CD4-positive, alpha-beta T cell treated with Interleukin-17A for 1 hour (primary cell): ENCODE measurements around the gene MT2A.

Source experiments
- DNase-seq: peaks from one replicate; pipeline ENCODE4 v3.0.0-alpha.2; 2020

Gene MT2A

DNA sequence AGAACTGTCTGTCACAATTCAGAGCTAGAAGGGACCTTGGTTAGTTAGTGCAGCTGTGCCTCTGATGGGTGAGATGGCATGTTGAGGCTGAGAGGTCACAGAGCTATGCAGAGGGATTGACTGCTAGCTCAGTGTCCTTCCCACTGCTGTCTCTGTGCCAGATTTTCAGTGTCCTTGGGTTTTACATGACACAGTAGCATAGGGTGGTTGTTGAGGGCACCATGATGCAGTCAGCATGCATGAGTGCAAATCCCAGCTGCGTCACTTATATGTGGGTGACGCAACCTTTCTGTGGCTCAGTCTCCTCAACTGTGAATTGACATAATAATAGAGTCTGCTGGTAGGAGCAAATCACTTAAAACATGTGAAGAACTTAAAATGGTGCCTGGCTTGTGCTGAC is 32.8 kb downstream of the MT2A start:
- no peak for DNase-seq

DNA sequence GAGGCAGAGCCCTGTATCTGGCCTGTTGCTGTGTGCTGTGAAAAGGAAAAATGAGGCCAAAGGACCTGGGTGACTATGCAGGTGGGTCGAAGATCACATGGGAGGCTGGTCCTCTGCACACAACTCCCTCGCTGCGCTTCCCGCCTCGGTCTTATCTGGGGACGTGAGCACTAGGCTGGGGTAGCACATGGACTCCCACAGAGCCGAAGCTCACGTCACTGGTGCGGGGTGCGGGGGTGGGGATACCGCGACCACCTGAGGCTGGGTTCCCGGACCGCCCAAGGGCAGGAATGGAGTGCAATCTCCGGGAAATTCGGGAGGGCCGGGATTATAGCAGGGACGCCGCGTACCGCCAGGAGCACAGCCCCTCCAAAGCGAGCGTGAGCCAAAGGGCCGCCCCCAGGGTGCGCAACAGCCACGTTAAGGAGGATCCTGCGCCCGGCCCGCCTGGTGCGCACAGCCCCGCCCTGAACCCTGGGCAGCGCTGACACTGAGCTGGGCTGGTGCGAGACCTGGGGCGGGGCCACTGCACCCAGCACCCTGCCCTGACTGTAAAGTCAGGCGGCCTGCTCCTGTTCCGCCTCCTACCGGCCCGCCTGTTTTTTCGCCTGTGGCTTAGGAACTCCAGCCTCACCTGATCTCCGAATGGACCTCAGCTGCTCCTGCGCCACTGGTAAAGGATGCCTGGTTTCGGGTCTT is 34.8 kb downstream of the MT2A start:
- DNase-seq = peak; percentile 81

DNA sequence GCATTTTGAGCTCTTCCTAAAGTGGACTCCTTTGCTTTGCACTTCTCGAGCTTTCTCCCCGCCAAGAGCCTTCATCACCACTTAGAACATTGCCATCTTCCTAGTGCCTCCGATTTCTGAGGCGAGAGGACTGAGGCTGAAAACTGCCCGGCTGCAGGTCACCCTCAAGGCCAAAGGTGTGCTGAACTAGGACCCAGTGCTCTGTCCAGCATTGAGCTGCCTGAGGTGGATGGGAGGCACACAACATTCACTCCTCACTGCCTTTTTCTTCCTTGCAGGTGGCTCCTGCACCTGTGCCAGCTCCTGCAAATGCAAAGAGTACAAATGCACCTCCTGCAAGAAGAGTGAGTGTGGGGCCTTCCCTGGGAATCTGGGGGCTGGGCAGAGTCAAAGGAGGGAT is 35.4 kb downstream of the MT2A start:
- no peak for DNase-seq

DNA sequence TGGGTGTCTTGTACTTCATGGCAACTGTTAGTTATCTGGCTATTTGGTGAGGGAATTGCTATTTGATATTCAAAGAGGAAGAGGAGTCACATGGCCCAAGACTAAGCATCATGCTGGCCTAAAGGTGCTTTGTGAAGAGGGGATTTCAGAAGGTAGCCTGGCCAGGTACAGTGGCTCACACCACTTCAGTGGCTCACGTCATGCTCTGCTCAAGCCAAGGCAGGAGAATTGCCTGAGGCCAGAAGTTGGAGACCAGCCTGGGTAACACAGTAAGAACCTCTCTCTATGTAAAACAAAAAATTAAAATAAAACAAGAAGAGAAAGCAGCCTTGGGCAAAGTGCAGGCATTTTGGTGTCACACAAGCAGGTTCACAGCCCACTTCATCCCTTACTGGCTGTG is 36.9 kb downstream of the MT2A start:
- DNase-seq = no peak

DNA sequence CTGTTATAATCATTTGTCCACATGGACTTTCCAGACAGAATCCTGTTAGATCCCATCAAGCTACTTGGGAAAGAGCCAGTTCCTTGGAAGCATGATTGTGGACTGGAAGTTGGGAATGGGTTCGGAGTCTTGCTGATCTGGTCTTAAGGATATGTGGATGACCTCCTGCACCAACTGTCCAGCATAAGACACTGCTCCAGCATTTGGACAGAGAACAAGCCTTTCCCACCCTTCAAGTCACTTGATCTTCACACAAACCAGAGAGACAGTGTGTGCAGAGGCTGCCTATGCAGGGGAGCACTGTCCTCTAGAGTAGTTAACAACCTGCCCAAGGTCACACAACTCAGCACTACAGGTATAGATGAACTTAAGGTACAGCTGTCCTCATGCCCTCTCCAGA is 37.5 kb downstream of the MT2A start:
- no peak for DNase-seq

DNA sequence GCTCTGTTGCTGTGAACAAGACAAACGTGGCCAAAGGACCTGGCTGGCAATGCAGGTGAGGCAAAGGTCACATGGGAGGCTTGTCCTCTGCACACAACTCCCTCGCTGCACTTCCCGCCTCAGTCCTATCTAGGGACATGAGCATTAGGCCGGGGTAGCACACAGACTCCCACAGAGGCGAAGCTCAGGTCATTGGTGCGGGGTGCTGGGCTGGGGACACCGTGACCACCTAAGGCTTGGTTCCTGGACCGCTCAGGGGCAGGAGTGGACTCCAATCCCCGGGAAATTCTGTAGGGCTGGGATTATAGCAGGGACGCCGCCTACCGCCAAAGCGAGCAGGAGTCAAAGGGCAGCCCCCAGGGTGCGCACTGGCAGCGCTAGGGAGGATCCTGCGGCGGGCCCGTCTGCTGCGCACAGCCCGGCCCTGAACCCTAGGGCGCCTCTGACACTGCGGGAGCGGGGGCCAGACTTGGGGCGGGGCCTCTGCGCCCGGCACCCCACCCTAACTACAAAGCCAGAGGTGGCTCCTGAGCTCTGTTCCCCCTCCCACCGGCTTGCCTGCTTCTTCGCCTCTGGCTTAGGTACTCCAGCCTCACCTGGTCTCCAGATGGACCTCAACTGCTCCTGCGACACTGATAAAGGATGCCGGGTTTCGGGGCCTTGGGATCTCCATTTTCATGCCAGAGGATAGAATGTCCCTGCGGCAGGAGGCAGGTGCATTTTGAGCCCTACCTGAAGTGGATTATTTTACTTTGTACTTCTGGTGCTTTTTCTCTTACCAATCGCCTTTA is 39.5 kb downstream of the MT2A start:
- DNase-seq = no peak

DNA sequence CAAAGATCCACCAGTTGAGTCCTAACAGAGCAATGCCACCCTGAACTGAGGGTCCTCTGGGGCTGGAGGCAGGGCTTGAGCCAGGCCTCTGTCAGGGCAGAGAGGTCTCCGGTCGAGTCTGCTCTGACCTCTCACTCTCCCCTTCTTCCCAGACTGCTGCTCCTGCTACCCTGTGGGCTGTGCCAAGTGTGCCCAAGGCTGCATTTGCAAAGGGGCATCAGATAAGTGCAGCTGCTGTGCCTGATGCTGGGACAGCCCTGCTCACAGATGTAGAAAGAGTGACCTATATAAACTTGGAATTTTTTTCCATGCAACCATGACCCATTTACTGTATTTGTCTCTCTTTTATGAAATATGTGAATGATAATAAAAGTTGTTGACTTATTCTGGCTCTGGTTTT is 40.9 kb downstream of the MT2A start:
- no peak for DNase-seq

DNA sequence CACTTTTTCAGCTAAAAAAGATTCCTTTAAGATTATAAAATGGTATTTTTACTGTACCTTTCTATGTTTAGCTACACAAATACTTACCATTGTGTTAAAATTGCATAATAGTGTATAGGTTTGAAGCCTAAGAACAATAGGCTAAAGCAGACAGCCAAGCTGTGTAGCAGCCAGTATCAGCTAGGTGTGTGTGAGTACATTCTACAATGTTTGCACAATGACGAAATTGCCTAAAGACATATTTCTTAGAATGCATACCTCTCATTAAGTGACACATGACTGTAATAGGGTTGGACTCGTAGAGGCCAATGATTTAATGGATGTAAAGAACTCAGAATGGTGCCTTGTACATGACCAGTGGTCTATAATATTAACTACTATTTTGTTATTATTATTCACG is 41.4 kb downstream of the MT2A start:
- DNase-seq = no peak

DNA sequence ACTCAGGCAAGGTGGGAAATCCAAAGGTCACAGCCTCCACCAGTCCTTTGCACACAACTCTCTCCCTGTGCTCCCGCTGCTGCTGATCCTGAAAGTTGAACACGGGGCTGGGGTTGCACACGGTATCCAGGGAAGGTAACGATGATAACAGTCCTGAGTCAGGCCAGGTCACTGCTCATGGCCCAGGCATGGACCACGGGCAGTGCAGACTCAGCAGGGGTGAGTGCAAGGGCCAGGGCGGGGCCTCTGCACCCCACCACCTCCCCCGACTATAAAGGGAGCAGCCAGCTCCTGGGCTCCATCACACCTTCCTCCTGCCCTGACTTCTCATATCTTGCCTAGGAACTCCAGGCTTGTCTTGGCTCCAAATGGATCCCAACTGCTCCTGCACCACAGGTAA is 43.2 kb downstream of the MT2A start, which contains the start of gene MT1B:
MT1B (plus strand) TSS at position 301 of the 400 bp plus-strand sequence; CDS start at position 369, 68 bp downstream.
- no peak for DNase-seq

DNA sequence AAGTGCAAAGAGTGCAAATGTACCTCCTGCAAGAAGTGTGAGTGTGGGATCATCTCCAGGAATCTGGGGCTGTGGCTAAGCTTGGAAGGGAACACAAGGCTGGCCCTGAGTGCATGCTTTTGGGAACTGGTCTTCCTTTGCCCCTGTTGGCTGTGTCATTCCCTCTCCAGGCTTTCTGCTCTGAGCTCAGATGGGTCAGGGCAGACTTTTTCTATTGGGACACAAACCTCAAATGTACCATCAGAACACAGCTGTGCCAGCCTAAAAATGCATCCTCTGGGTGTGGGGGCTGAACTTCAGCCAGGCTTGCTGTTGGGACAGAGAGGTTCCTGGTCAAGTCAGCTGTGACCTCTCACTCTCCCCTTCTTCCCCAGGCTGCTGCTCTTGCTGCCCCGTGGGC is 44.2 kb downstream of the MT2A start:
- no peak for DNase-seq

DNA sequence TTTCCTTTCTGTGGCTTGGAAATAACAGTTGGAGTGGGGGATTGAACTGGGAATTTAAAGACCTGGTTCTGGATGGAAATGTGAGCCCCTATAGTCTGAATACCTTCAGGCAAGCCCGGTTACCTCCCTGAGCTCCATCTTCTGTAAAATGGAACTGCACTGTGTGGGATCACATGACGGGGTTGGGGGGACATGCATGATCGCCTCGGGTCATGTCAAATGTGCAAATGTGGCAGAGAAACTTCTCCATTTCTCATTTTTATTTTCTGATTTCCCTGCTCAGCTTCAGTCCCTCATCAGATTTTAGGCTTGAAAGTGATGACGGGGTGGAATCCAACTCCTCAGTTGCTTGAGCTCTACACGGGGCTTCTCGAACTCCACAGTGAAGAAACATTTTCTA is 44.8 kb downstream of the MT2A start:
- no peak for DNase-seq

DNA sequence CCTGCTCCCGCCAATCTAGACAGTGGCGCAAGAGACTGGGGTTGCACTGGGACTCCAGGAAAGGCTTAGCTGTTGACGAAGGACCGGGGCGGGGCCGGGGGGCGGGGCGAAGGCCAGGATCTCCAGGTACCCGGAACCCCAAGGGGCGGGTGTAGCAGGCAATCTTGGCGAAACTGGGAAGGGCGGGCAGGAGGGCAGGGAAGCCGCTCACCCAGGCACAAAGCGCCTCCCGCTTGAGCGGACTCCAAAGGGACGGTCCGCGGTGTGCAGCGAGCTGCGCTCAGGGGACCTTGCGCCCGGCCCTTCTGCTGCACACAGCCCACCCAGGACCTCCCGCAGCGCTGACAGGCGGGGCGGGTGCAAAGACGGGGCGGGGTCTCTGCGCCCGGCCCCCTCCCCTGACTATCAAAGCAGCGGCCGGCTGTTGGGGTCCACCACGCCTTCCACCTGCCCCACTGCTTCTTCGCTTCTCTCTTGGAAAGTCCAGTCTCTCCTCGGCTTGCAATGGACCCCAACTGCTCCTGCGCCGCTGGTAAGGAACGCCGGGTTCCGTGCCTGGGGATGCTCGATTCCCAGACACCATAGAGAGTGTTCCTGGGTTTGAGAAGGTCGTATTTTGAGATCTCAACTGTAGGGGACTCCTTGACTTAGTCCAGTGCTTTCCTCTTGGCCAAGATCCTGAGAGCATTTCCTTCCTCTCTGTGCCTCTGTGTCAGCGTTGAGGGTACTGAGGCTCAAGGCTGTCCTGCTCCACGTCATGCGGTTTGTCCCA is 49.4 kb downstream of the MT2A start, which contains the start of gene MT1F:
MT1F (plus strand) TSS at position 405 of the 772 bp plus-strand sequence; CDS start at position 505, 100 bp downstream.
- DNase-seq = peak; percentile 74

DNA sequence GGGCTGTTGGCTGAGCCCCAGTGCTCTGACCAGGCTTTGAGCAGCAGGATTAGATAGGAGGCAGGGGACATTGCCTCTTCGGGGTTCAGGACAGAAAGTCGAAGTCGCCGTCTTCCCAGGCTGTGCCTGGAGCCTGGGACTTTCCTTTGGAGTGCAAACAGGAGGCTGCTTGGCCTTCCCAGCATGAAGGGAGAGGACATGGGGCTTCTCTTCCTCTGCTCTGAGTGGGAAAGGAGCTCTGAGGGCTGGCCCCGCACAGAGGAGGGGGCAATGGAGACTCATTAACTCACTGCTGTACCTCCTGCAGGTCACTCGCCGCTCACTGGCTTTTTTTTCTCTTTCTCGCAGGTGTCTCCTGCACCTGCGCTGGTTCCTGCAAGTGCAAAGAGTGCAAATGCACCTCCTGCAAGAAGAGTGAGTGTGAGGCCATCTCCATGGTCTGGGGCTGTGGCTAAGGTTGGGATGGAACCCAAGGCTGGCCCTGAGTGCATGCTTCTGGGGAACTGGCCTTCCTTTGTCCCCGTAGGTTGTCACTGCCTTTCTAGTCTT is 50.0 kb downstream of the MT2A start:
- DNase-seq = no peak
